ENCODE data around the gene SCGB2A2. TPM values are rescaled to one million over a fixed set of nuclear protein-coding genes. Genes with fewer than 3 reads are reported as not detected.

The SCGB2A2 gene
- total RNA-seq, 2 donors from 2014 or later = not detected

- Histone ChIP-seq H3K4me3 (no peak overlapping the region), H3K27ac (no peak overlapping the region), H3K9me3 (no peaks in the 10 kb centered on the region), H3K36me3 (no peaks in the 10 kb centered on the region), H3K27me3 (no peaks in the 10 kb centered on the region), H3K4me1 (peaks cover 0 to 5% of the 10 kb centered on the region in 2 donors)
- no peak for TF ChIP-seq CTCF (IDR thresholded peaks at IDR 0.05)
- no peak for DNase-seq (ENCODE audit: low spot score)
Observed at GRCh38 chr11:62238151-62238550, 31.8 kb upstream of the SCGB2A2 start.

GRCh38 chr11:62241095-62241494 lies 28.9 kb upstream of the SCGB2A2 start:
- H3K4me3 ChIP-seq = no peak overlapping the region

GRCh38 chr11:62242021-62242420 lies 27.9 kb upstream of the SCGB2A2 start, which contains the start of gene SCGB1D2:
SCGB1D2 (plus strand) TSS chr11:62242239; CDS start chr11:62242308, 69 bp downstream.
- no peak for DNase-seq (ENCODE audit: low spot score)
- no peaks in the 10 kb centered on the region for H3K27me3 ChIP-seq
- H3K4me3 ChIP-seq = no peak within 1 kb of the TSS
- H3K27ac ChIP-seq = no peak within 1 kb of the TSS
- no peaks in the 10 kb centered on the region for H3K36me3 ChIP-seq
- TF ChIP-seq CTCF (IDR thresholded peaks at IDR 0.05) = no peak
- H3K4me1 ChIP-seq = peaks cover 0 to 5% of the 10 kb centered on the region in 2 donors
- H3K9me3 ChIP-seq = no peaks in the 10 kb centered on the region

More at GRCh38 chr11:62241095-62241494, 28.9 kb upstream of the SCGB2A2 start:
- no peaks in the 10 kb centered on the region for H3K27me3 ChIP-seq
- H3K27ac ChIP-seq = no peak overlapping the region
- H3K36me3 ChIP-seq = no peaks in the 10 kb centered on the region
- DNase-seq (ENCODE audit: low spot score) = no peak
- TF ChIP-seq CTCF (IDR thresholded peaks at IDR 0.05) = no peak
- peaks cover 0 to 5% of the 10 kb centered on the region in 2 donors for H3K4me1 ChIP-seq
- no peaks in the 10 kb centered on the region for H3K9me3 ChIP-seq

DNA sequence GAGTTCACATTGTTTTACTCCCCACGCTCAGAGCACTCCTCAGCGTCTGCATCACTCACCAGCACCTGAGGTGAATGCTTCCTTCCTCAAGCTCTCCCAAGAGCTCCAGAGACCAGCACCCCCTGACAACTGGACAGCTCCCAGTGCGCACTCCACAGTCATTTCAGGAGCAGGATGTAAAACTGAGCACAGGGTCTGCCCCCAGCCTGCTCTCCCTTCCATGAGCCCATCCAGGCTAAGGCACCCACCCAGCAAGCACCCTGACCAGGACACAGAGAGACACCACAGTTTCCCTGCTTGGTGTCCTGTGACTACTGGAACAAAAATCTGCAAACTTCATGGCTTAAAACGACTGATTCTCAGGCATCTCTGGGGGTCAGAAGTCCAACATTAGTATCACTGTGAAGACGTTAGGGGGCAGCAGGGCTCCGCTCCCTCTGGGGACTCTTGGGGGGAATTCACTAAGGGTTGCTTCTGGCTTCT lies 24.6 kb upstream of the SCGB2A2 start:
- Histone ChIP-seq H3K27ac (no peak overlapping the region), H3K4me3 (no peak overlapping the region), H3K4me1 (peaks cover 0 to 5% of the 10 kb centered on the region in 2 donors), H3K9me3 (peaks cover 0 to 6% of the 10 kb centered on the region in 2 donors), H3K27me3 (no peaks in the 10 kb centered on the region), H3K36me3 (no peaks in the 10 kb centered on the region)
- DNase-seq (ENCODE audit: low spot score) = no peak
- TF ChIP-seq CTCF (IDR thresholded peaks at IDR 0.05) = no peak

GRCh38 chr11:62251698-62252097 lies 18.3 kb upstream of the SCGB2A2 start:
- Histone ChIP-seq H3K27me3 (no peaks in the 10 kb centered on the region), H3K36me3 (no peaks in the 10 kb centered on the region), H3K4me3 (no peak overlapping the region), H3K27ac (no peak overlapping the region), H3K9me3 (peaks cover 10 to 44% of the 10 kb centered on the region in 2 donors), H3K4me1 (no peaks in the 10 kb centered on the region)
- no peak for DNase-seq (ENCODE audit: low spot score)
- no peak for TF ChIP-seq CTCF (IDR thresholded peaks at IDR 0.05)

DNA sequence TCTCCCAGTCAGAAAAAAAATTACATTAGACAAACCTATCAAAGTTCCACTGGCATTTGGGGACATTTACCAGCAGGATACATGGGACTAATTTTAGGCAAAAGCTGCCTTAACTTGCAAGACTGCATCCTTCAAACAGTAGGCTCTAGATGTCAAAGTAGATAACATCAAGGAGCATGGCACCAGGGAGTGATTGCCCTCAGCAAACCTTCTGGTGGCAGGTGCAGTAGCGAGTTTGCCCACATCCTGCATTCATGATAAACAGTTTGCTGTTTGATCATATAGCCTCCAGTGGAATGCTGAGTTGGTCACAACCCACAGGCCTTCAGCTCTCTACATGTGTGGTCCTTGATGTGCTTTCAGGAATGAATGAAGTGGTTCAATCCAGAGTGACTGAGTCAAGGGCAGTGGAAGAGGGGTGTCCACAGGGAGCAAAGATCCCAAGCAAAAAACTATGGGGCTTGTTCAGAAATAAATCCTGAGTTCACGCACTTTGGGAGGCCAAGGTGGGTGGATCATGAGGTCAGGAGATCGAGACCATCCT lies 15.9 kb upstream of the SCGB2A2 start:
- Histone ChIP-seq H3K27me3 (no peaks in the 10 kb centered on the region), H3K9me3 (peaks cover 10 to 44% of the 10 kb centered on the region in 2 donors), H3K4me3 (no peak overlapping the region), H3K27ac (no peak overlapping the region), H3K36me3 (no peaks in the 10 kb centered on the region), H3K4me1 (no peaks in the 10 kb centered on the region)
- DNase-seq (ENCODE audit: low spot score) = no peak
- no peak for TF ChIP-seq CTCF (IDR thresholded peaks at IDR 0.05)
